Measurements from ENCODE around the gene TAGLN. TPM values are rescaled to one million over a fixed set of nuclear protein-coding genes. Genes with fewer than 3 reads are reported as not detected.

TAGLN gene
- total RNA-seq, 1 donor from 2014 or later = 7.7 TPM

GRCh38 chr11:117188620-117189081 is 10.5 kb upstream of the TAGLN start:
- no peak for TF ChIP-seq CTCF (conservative IDR thresholded peaks at IDR 0.05)
- Mint-ChIP-seq H3K4me3 (no peak overlapping the region), H3K27ac (ENCODE audit: unreplicated experiment) (no peak overlapping the region), H3K4me1 (peaks cover 7% of the 10 kb centered on the region), H3K27me3 (ENCODE audit: low read depth) (no peaks in the 10 kb centered on the region), H3K36me3 (ENCODE audit: low read depth) (no peaks in the 10 kb centered on the region), H3K9me3 (no peaks in the 10 kb centered on the region)
- DNase-seq (ENCODE audit: low read depth, low spot score) = no peak

GRCh38 chr11:117189191-117189940 is 9.8 kb upstream of the TAGLN start:
- no peak overlapping the region for H3K27ac Mint-ChIP-seq (ENCODE audit: unreplicated experiment)
- no peak for TF ChIP-seq CTCF (conservative IDR thresholded peaks at IDR 0.05)
- no peaks in the 10 kb centered on the region for H3K36me3 Mint-ChIP-seq (ENCODE audit: low read depth)
- H3K27me3 Mint-ChIP-seq (ENCODE audit: low read depth) = no peaks in the 10 kb centered on the region
- H3K9me3 Mint-ChIP-seq = no peaks in the 10 kb centered on the region
- peaks cover 7% of the 10 kb centered on the region for H3K4me1 Mint-ChIP-seq
- no peak overlapping the region for H3K4me3 Mint-ChIP-seq
- DNase-seq (ENCODE audit: low read depth, low spot score) = no peak

- Mint-ChIP-seq H3K27me3 (ENCODE audit: low read depth) (no peaks in the 10 kb centered on the region), H3K4me1 (peaks cover 7% of the 10 kb centered on the region), H3K9me3 (no peaks in the 10 kb centered on the region), H3K4me3 (no peak overlapping the region), H3K36me3 (ENCODE audit: low read depth) (no peaks in the 10 kb centered on the region), H3K27ac (ENCODE audit: unreplicated experiment) (no peak overlapping the region)
- no peak for TF ChIP-seq CTCF (conservative IDR thresholded peaks at IDR 0.05)
- no peak for DNase-seq (ENCODE audit: low read depth, low spot score)
Observed at GRCh38 chr11:117189941-117190544, 9.1 kb upstream of the TAGLN start.

- no peak overlapping the region for H3K27ac Mint-ChIP-seq (ENCODE audit: unreplicated experiment)
- H3K36me3 Mint-ChIP-seq (ENCODE audit: low read depth) = no peaks in the 10 kb centered on the region
- H3K27me3 Mint-ChIP-seq (ENCODE audit: low read depth) = no peaks in the 10 kb centered on the region
Observed at GRCh38 chr11:117191680-117192400, 7.3 kb upstream of the TAGLN start.

More at GRCh38 chr11:117191680-117192400, 7.3 kb upstream of the TAGLN start:
- no peak for TF ChIP-seq CTCF (conservative IDR thresholded peaks at IDR 0.05)
- H3K9me3 Mint-ChIP-seq = no peaks in the 10 kb centered on the region
- no peak for DNase-seq (ENCODE audit: low read depth, low spot score)
- no peak overlapping the region for H3K4me3 Mint-ChIP-seq
- H3K4me1 Mint-ChIP-seq = peaks cover 5% of the 10 kb centered on the region

All from neural crest cell (in vitro differentiated cells).